ENCODE data around the gene HIBADH.

HIBADH gene

DNA sequence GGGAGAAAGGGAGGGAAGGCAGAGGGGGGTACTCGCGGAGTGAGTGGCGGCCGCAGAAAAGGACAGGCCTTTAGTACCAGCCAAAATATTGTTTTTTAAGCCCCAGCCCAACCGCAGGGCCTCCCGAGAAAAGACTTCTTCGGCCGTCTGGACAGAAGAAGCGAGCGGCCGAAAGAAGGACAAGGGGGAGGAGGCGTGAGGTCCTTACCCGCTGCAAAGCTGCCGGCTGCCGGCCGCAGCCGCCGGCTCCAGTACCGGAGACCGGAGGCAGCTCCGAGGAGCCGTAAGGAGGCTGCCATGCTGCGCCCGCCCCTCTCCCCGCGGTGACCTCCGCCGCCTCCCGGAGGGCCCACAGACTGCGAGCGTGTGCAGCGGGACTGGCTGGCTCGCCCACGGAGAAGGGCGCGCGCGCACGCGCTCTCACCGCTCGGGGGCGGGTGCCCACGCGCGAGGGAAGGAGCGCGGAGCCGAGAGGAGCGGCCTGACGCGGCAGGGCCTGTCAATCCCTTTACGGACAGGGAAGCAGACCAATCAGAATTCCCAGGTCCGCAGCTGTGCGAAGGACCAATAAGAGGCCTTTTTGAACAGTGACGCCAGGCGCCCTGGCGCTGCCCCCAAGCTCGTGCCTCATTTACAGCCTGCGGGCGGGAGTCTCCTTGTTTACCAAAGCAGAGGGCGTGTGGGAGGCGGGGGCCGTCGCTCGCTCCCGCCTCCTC lies at the start of gene HIBADH:
Gene HIBADH, minus strand, starts transcription at position 394 of the 716 bp plus-strand sequence. Its CDS starts 95 bp downstream, at position 299.
- peak; percentile 91 for DNase-seq

DNA sequence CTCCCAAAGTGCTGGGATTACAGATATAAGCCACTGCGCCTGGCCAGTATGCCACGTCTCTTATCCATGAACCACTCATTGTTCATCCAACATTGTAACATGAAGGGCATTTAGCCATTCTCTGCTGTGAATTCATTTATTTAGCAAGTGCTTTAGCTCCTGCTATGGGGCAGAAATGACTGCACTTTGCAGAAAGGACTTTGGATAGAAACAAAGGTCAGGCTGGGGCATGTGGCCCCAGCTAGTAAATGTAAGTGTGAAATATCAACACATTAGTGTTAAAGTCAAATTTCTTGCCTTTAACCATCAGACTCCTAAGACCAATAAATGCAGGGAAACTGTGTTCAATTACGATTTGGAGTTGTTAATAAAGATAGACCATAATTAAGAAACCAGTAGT lies 49.5 kb upstream of the HIBADH start:
- DNase-seq: no peak

DNA sequence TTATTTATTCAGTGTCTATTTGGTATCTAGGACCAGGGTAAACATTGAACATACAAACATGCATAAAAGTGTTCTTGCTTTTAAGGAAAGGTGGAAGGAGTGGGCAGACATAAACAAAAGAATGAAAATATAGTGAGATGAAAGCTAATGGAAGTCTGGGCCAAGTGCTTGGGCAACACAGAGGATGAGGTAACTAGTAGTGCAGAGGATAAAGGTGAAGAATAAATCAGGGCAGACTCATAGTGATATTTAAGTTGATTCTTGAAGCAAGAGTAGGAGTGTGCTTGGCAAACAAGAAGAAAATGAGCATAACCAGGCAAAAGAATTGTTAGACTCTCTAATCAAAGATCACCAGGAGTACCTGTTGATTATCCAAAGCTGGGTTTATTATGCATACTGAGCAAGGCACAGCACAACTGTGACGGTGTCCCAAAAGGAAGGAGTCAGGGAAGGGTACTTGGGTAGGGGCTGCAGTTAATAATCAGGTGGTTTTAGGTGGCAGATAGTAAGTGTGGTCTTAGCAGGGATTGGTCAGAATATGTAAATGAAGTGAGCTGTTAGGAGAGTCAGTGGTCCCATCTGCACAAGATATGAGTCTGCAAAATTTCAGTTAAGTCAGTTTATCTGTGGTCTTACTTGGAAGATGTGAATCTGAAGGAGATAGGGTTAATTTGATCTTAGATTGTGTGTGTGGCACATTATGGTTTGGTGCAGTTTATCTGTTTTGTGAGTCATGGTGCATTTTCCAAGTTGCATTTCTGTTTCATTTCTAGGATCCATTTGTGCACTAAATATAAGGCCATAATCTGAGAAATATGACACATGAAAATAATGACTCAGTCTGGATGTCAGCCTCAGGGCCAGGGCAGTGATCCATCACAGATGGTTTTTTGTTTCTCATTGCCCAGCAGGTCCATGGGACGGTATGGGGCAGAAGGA lies 46.7 kb upstream of the HIBADH start:
- no peak for DNase-seq

DNA sequence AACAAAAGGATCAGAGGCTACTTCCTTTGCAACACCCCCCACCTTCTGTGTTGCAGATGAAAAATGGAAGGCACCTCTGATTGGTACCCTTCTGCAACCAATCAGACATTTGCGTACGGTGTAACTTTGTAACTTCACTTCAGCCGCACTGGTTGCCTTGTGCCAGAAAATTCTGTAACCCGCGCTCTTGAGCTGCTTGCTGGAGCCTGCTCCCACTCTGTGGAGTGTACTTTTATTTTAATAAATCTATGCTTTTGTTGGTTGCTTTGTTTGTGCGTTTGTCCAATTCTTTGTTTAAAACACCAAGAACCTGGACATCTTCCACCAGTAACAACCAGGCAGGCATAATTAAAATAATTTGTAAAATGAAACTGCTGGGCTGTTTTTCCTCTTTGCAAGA lies 45.8 kb upstream of the HIBADH start:
- no peak for DNase-seq

DNA sequence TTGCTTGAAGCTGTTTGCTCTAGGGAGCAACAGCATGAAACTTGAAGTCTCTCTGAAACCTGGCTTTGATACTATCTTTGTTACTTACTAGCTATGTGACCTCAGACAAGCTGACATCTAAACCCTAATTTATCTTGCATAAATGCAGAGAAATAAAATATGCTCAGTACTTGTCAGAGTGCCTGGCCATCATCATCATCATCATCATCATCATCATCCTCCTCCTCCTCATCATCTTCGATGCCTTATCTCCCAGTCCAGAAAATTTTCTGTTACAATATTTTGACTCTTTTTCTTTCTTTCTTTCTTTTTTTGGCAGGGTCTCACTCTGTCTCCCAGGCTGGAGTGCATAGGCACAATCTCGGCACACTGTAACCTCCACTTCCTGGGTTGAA lies 42.5 kb upstream of the HIBADH start:
- no peak for DNase-seq

DNA sequence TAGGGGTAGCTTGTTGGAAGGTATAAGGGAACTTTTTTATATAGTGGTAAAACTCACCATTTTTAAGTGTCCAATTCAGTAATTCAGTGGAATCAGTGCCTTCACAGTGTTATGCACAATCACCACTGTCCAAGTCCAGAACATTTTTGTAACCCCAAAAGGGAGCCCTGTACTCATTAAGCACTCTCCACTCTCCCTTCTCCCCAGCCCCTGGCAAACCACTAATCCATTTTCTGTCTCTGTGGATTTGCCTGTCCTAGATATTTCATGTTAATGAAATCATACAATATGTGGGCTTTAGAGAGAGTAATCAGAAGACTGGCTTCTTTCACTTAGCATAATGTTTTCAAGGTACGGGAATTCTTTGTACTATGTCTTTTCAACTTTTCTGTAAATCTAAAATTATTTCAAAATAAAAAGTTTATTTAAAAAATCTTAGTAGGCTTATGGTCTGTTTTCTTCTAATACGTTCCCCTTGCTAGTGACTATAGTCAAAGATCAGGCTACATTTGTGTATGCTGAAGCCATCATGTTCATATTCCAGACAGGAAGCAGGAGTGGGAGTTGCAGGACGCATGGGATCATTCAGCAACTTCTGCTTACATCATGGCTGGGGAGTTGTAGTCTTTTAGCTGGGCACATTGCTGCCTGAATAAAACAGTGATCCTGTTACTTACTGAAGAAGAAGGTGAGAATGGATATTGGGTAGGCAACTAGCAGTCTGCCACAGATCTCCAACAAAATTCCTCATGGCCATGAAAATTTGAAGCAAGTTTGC lies 41.9 kb upstream of the HIBADH start:
- no peak for DNase-seq

DNA sequence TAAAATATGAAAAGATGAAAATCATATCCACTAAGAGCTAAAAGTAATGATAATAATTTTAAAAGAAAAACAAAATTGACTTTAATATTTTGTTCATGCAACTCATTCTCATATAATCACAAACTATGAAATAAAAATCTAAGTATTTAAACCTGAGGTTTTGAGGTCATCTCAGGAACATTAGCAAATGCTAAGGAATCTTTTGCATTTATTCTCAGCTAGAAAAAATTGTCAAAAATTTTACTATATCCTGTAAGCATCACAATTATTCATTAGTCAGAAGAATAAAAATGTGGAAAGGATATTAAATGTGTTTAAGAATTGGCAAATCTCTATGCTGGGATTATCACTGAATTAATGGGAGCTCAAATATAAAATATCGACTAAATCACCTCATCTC lies 40.5 kb upstream of the HIBADH start:
- no peak for DNase-seq

DNA sequence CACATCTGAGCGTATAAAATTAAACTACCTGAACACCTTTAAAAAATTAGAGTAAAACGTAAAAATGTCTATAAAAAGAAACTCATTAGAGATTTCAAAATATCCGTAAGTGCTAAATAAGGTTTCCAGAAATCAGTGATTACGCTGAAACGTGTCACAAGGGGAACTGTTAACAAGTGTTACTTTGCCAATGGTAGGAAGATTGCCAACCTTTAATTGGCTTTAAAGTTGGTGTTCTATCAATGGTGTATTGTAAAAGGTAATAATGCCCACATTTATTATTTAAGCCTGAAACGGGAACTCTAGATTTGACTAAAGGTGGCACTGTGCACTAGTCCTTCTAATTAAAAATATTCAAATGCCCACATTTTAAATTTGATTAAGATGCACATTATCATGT lies 37.8 kb upstream of the HIBADH start:
- no peak for DNase-seq

DNA sequence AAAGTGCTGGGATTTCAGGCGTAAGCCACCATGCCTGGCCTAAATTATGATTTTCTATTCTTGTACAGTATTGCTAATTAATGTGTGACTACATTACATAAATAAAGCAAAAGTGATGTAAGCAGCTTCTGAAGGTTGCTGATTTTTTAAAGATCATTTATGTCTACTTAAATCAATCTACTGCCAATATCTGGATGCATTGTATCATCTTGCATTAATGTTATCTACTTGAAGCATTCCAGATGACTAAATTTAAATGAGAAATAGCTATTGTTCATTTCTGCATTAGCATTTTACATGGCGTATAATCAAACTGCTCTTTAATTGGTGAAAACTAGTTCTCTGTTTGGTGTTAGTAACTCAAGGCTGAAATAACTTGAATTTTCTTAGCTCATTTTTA lies 37.1 kb upstream of the HIBADH start:
- no peak for DNase-seq

DNA sequence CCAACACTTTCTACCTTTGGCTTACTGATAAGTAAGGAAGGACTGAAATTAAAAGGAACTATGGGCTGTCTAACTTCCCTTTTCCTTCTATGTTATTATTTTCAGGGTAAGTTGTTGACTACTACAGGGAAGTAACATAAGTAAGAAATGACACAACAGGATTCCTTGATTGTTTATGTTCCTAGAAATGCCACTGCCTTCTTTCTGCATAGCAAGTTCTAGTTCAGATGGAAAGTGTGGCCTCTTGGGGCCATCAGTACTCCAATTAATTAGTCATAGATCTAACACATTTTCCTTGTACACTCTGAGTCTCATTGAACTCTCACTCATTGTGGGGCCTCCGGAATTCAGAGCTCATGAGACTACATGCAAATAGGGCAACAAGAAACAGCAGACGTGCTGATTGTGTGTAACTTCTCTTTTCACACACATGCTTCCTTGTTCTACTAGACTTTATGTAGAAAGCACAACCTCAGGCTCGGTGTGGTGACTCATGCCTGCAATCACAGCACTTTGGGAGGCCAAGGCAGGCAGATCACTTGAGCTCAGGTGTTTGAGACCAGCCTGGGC lies 35.3 kb upstream of the HIBADH start:
- DNase-seq: no peak

DNA sequence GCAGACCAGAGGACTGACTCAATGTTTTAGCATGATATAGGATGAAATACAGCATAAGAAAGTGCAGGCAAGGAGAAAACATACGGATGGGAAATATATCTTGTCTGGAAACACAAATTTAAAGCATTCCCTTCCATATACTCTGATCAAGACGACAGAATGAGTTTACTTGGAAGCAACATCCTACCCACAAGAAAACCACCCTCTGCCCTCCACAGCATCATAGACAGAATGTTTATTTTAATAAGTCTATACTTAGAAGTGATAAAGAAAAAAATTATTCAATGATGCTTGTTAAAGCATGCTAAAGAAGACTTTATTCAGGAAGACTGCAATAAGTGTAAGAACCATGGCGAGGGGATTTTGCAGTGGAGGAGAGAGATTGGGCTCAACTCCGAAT lies 32.4 kb upstream of the HIBADH start:
- DNase-seq: no peak

DNA sequence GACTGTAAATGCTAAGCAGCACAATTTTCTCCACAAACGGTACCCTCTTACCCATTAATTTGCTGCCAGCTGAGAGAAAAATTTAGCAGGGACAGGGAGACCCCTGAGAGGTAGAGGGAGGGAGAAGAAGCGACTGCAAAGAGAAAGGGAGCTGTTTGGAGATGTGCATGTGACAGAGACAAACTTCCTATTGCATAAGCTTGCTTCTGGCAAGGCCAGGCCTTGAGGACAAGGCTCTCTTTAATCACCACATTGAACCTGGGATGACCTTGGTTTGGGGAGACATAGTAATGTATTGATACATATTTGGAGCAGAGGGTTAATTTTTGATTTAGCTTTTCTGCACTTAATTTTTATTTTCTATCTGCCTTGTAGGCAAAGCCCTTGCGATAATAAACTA lies 31.1 kb upstream of the HIBADH start:
- DNase-seq: no peak

DNA sequence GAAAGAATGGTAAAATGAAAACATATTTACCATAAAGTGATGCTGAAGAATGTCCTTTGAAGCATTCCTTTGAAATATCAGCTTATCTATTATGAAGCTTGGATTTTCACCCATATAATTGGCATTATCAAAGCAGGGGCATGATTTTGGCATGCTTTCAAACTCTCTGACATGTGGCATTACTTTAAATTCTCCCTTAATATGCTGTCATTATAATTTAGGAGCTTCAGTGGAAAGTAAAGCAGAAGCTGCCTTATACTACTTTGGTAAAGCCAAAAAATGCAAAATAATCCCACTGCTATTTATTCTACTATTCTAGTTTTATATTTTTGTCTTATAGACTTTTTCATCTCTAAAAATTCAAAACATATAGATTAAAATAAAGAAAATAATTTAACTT lies 28.0 kb upstream of the HIBADH start:
- no peak for DNase-seq

DNA sequence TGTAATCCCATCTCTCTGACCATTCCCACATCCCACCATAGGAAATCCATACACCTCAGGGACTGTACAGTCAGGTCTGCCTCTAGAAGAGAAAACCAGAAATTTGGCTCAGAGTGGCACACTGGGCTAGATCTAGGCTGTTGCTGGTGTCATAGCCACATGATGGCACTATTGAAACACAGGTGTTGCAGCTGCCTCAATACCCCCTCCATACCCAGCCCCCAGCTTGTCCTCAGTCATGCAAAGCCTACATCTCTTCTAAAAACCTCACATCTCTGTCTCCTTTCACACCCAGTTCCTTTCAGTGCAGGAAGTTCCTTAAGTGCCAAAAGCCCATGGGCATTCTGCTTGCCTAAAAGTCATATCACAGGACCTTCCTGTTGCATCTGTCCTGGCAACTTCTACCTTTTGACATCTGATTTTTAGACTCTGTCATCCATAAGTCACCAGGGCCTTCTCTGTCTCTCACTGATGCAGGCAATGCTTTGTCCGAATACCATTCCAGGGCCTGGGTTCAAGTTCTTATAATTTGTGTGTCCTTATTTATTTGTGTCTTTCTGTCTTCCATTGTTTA lies 27.0 kb upstream of the HIBADH start:
- no peak for DNase-seq

DNA sequence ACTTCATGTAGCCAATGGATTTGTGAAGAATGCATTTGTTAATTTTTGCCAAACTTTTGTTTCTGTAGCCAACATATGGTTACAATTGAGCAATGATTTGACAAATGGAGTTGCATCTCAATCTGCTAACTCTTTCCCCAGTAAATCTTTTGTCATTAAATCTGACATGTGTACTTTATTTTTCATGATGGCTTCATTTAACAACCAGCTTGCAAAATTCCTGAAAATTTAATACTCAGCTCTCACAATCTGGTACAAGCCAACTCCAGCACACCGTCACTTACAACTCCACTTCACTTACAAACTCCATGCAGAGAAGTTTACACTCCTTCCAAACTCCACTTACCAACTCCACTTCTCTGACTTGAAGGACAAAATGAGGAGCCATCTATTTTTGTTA lies 26.5 kb upstream of the HIBADH start:
- no peak for DNase-seq

DNA sequence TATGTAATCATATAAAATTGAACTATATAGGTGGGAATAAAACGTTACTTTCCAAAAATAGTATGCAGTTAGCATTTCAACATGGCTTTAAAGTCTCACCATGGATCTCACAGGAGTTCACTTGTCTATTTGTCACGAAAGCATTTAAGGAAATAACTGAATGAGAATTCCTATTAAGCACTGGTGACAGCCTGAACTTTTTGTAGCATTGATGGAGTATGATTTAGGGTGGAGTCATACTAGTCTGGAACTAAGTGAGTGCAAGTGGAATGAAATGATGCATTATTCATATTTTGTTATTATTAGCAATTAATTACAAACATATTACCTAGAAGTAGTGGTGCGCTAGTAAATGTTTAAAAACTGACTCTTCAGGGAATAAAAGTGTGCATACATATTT lies 26.0 kb upstream of the HIBADH start:
- no peak for DNase-seq

DNA sequence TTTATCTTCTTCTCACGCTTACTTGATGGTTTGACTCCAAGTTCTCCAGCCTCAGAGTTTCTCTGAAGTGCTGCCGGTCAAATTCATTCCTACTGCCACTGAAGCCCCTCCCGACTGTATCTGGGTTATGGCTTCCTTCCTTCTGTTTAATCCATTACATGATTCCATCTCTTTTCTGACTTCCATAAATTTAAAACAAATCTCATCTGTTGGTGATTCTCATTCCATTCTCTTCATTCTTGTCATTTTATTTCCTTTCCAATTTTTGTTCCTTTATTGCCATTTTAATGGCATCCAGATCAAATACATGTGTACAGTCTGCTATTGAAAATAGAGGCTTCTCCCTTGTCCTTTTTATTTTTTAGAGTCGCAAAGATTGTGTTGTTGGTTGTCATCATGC lies 25.4 kb upstream of the HIBADH start:
- DNase-seq: no peak

DNA sequence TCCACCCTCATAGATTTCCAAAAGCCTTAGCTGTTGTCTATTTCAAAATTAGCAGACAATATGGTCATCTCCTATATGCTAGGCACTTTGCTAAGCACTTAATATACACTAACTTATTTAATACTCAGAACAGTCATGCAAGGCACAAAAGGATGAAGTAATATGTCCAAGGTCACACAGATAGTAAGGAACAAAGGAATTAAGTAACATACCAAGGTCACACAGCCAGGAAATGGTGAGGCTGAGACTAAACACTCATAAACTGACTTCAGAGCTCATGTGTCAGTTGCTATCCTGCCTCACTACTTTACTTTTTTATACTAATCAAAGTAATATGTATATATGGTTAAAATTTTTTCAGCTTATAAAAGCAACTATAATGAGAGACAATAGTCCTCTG lies 23.6 kb upstream of the HIBADH start:
- DNase-seq: no peak

DNA sequence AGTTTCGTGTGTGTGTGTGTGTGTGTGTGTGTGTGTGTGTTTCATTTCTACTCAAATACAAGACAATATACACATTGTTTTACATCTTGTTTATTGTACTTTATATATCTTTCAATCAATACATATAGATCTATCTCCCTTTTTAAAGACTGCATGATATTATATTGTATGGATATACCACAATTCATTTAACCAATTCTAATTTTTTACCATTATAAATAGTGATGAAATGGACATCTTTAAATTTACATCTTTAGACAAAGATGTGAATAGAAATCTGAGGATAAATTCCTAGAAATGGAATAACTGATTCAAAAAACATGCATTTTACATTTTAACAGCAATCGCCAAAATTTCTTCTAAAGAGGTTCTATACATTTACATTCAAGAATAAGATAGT lies 23.2 kb upstream of the HIBADH start:
- no peak for DNase-seq

DNA sequence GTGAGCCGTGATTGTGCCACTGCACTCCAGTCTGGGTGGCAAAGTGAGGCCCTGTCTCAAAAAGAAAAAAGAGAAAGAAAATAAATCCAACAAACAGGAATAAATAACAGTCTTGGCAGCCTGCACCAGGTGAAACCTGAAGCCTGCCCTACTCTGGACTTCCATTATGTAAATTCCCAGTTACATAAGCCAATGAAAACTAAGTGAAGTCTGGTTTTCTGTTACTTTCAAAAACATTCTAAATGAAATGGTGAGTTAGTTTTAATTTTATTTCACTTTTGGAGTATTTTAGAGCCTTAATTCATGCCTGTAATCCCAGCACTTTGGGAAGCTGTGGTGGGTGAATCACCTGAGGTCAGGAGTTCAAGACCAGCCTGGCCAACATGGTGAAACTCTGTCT lies 22.5 kb upstream of the HIBADH start:
- no peak for DNase-seq

DNA sequence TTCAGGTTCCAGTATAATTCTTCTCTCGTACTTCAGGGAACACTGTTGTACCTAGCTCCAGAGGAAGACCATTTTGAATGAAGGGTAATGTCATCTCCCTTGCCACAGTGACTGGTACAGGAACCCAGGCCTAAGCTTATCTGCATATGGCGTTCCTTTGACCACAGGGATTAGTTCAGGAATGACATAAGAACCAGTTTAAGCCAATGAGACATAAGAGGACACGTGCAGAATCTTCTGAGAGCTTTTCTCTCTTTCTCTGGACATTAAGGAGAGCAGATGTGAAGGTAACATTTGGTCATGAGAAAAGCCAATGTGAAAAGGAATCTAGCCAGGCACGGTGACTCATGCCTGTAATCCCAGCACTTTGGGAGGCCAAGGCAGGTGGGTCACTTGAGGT lies 21.8 kb upstream of the HIBADH start:
- DNase-seq: no peak

DNA sequence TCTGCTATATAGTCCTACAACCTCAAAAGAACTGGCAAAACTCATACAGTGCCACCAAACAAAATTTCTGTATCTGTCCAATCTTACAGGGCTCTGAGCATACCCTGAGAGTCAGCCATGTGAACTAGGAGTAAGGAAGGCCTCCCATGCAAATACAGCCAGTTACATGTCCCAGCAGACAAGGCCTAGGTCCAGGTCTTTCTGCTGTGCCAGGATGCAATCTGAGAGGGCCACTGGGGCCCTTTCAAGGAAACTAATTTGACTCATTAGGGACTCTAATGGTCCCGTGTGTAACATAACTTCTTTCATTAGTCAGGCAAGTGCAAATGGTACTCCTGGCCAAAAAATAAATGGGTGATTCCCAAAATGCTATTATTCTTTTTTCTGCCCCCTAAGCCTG lies 17.9 kb upstream of the HIBADH start:
- DNase-seq: no peak
